Stimulated activated CD4-positive, alpha-beta T cell treated with anti-CD3 and anti-CD28 coated beads, Interleukin-15, amount 100 ng/mL, for 1 hour (primary cell): ENCODE results near the gene SELENOF.
"Not testable (repeated sequence)": the region's sequence is repeated elsewhere in the genome, so short reads cannot be mapped to it uniquely, and the experiment has no call there.

Experiments used
- DNase-seq, 2 donors: peaks; one replicate each; pipeline ENCODE4 v3.0.0-alpha.2; 2020; ENCODE audit warnings: low read depth in 1 of 2, low spot score in 1 of 2

Gene SELENOF

GRCh38 chr1:86817246-86817826 is 96.6 kb downstream of the SELENOF start:
- not testable (repeated sequence) for DNase-seq

- not testable (repeated sequence) for DNase-seq
These were observed 99.8 kb downstream of the SELENOF start for GRCh38 chr1:86814118-86814517.
